ENCODE data around the gene ADAMTS4.
A peak's percentile ranks its signal among the peaks of the same experiment; 100 is the strongest.

ADAMTS4 gene

DNA sequence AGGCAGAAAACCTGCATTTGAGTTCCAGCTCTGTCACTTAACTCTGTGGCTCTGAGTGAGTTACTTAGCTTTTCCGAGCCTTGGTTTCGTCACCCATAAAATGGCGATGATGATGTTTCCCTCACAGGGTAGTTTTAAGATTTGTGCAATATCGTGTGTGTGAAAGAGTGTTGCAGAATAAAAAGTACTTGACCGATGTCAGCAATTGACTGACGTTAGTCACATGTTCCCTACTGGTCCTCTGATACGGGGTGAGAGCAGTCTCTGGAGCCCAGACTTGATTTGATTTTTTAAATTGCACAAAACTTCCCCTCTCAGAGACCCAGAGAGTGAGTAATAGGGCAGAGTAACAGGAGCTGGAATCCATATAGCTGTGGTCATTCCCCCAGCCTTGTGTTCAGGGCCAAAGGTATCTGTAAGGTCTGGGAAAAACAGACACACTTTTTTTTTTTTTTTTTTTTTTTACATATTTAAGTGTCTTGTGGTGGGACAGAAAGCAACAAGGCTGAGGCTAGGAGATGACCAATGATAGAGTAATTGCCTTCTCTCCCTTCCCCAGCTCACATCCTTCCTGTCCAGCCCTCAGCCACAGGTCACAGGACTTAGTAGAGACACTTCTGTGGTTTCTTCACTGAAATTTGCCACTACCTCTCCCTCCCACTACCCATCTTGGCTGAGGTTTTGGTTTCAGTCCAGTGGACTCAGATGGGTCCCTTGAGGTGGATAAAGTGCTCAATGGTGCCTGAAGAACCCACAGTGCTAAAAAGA lies 18.3 kb upstream of the ADAMTS4 start:
- H3K4me3 Mint-ChIP-seq = peak overlapping the region; percentile 21

DNA sequence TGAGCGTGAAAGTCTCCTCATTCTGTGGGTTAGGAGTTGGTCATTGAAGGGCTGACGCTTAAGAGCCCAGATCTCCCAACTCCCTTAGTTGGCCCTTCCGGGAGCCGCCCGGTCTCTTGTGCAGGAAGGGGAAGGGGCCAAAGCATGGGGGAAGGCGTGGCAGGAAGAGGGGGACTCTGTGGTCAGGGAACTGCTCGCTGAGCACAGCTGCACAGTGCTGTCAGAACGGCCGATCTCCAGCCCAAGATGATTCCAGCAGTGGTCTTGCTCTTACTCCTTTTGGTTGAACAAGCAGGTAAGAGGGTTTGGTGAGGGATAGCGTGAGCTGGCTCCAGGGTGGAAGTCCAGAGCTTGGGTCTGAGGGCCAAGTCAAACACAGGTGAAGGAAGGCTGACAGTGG lies 16.2 kb upstream of the ADAMTS4 start, which contains the start of gene FCER1G:
Gene FCER1G, plus strand, starts transcription at position 220 of the 400 bp plus-strand sequence. Its CDS starts 27 bp downstream, at position 247.
- ATAC-seq (replicated peaks; ENCODE audit: extremely low read depth, poor library complexity, severe bottlenecking) (no peak), DNase-seq (ENCODE audit: low spot score in 2 of 2) (no peak)
- H3K36me3 Mint-ChIP-seq (ENCODE audit: insufficient read depth) = peaks cover 48% of the 10 kb centered on the region
- H3K4me3 Mint-ChIP-seq = peak within 1 kb of the TSS; percentile 26
- peaks cover 25% of the 10 kb centered on the region for H3K4me1 Mint-ChIP-seq
- no peaks in the 10 kb centered on the region for H3K27me3 Mint-ChIP-seq
- peak within 1 kb of the TSS; percentile 3 for H3K27ac Mint-ChIP-seq (ENCODE audit: low read depth)
- H3K9me3 Mint-ChIP-seq = no peaks in the 10 kb centered on the region

More for the DNA sequence above, 18.3 kb upstream of the ADAMTS4 start:
- H3K27me3 Mint-ChIP-seq = no peaks in the 10 kb centered on the region
- H3K9me3 Mint-ChIP-seq = no peaks in the 10 kb centered on the region
- H3K4me1 Mint-ChIP-seq = peaks cover 24% of the 10 kb centered on the region
- no peak for ATAC-seq (replicated peaks; ENCODE audit: extremely low read depth, poor library complexity, severe bottlenecking)
- no peak for DNase-seq (ENCODE audit: low spot score in 2 of 2)
- peaks cover 30% of the 10 kb centered on the region for H3K36me3 Mint-ChIP-seq (ENCODE audit: insufficient read depth)
- H3K27ac Mint-ChIP-seq (ENCODE audit: low read depth) = peak overlapping the region; percentile 3

GRCh38 chr1:161214369-161214768 lies 15.5 kb upstream of the ADAMTS4 start:
- no peak for ATAC-seq (replicated peaks; ENCODE audit: extremely low read depth, poor library complexity, severe bottlenecking)
- Mint-ChIP-seq H3K27ac (ENCODE audit: low read depth) (no peak overlapping the region), H3K4me1 (peaks cover 32% of the 10 kb centered on the region)

GRCh38 chr1:161209790-161210409 lies 11.0 kb upstream of the ADAMTS4 start:
- Mint-ChIP-seq H3K9me3 (no peaks in the 10 kb centered on the region), H3K36me3 (ENCODE audit: insufficient read depth) (peaks cover 76% of the 10 kb centered on the region), H3K4me1 (peaks cover 27% of the 10 kb centered on the region), H3K4me3 (no peak overlapping the region), H3K27ac (ENCODE audit: low read depth) (peak overlapping the region; percentile 30), H3K27me3 (no peaks in the 10 kb centered on the region)
- ATAC-seq (replicated peaks; ENCODE audit: extremely low read depth, poor library complexity, severe bottlenecking) (peak; percentile 68), DNase-seq (ENCODE audit: low spot score in 2 of 2) (peak; percentile 46 to 55)

More at GRCh38 chr1:161214369-161214768, 15.5 kb upstream of the ADAMTS4 start:
- H3K9me3 Mint-ChIP-seq = no peaks in the 10 kb centered on the region
- peaks cover 55% of the 10 kb centered on the region for H3K36me3 Mint-ChIP-seq (ENCODE audit: insufficient read depth)
- no peaks in the 10 kb centered on the region for H3K27me3 Mint-ChIP-seq
- no peak for DNase-seq (ENCODE audit: low spot score in 2 of 2)
- no peak overlapping the region for H3K4me3 Mint-ChIP-seq

- peaks cover 62% of the 10 kb centered on the region for H3K36me3 Mint-ChIP-seq (ENCODE audit: insufficient read depth)
- no peaks in the 10 kb centered on the region for H3K27me3 Mint-ChIP-seq
- H3K4me1 Mint-ChIP-seq = peaks cover 44% of the 10 kb centered on the region
Measured at GRCh38 chr1:161207173-161207572, 8.3 kb upstream of the ADAMTS4 start.

DNA sequence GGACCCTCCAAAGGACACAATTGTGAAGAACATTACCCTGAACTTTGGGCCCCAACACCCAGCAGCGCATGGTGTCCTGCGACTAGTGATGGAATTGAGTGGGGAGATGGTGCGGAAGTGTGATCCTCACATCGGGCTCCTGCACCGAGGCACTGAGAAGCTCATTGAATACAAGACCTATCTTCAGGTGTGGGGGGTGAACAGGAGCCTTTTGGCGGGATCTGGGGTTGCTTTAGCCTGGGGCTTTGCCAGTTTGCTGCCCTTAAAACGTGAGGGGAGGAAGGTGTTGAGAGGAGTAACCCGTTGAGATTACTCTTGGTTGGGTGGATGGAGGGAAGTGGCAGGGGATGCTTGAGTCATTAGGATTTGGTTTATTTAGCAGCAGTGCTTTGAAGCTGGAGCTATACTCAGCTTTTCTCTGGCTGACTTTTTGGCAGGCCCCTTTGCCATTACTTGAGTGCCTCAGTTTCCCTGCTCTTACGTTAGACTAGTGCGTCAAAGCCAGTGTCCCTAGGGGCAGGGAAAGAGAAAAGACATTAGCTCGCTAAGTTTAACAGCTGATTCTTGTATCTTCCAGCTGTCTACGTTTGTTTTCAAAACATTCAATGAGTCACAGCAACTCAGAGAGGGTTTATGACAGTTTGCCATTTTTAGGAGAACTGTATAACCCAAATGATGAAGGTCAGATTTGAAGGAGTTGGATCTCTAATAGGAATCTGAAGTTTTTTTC lies 7.7 kb upstream of the ADAMTS4 start:
- Mint-ChIP-seq H3K4me1 (peaks cover 50% of the 10 kb centered on the region), H3K27ac (ENCODE audit: low read depth) (no peak overlapping the region), H3K36me3 (ENCODE audit: insufficient read depth) (peaks cover 60% of the 10 kb centered on the region), H3K9me3 (no peaks in the 10 kb centered on the region), H3K27me3 (no peaks in the 10 kb centered on the region), H3K4me3 (no peak overlapping the region)
- ATAC-seq (replicated peaks; ENCODE audit: extremely low read depth, poor library complexity, severe bottlenecking) = no peak
- no peak for DNase-seq (ENCODE audit: low spot score in 2 of 2)

More at GRCh38 chr1:161207173-161207572, 8.3 kb upstream of the ADAMTS4 start:
- ATAC-seq (replicated peaks; ENCODE audit: extremely low read depth, poor library complexity, severe bottlenecking) (no peak), DNase-seq (ENCODE audit: low spot score in 2 of 2) (no peak)
- Mint-ChIP-seq H3K9me3 (no peaks in the 10 kb centered on the region), H3K4me3 (no peak overlapping the region), H3K27ac (ENCODE audit: low read depth) (no peak overlapping the region)

GRCh38 chr1:161201836-161202712 lies 3.2 kb upstream of the ADAMTS4 start, which contains the start of gene NDUFS2:
Gene NDUFS2 (plus strand): TSS chr1:161202367. CDS start chr1:161202386, 19 bp downstream.
- no peaks in the 10 kb centered on the region for H3K9me3 Mint-ChIP-seq
- peaks cover 23% of the 10 kb centered on the region for H3K36me3 Mint-ChIP-seq (ENCODE audit: insufficient read depth)
- peak within 1 kb of the TSS; percentile 91 for H3K4me3 Mint-ChIP-seq

GRCh38 chr1:161200992-161201835 lies 2.4 kb upstream of the ADAMTS4 start:
- Mint-ChIP-seq H3K27ac (ENCODE audit: low read depth) (peak overlapping the region; percentile 96), H3K9me3 (no peaks in the 10 kb centered on the region), H3K4me1 (peaks cover 60% of the 10 kb centered on the region), H3K27me3 (no peaks in the 10 kb centered on the region), H3K4me3 (peak overlapping the region; percentile 91), H3K36me3 (ENCODE audit: insufficient read depth) (peaks cover 17% of the 10 kb centered on the region)
- DNase-seq (ENCODE audit: low spot score in 2 of 2) (no peak), ATAC-seq (replicated peaks; ENCODE audit: extremely low read depth, poor library complexity, severe bottlenecking) (no peak)

More at GRCh38 chr1:161201836-161202712, 3.2 kb upstream of the ADAMTS4 start, which contains the start of gene NDUFS2:
- DNase-seq (ENCODE audit: low spot score in 2 of 2) (peak; percentile 81 to 91), ATAC-seq (replicated peaks; ENCODE audit: extremely low read depth, poor library complexity, severe bottlenecking) (peak; percentile 100)
- Mint-ChIP-seq H3K27ac (ENCODE audit: low read depth) (peak within 1 kb of the TSS; percentile 96), H3K27me3 (no peaks in the 10 kb centered on the region), H3K4me1 (peaks cover 62% of the 10 kb centered on the region)

GRCh38 chr1:161200421-161200991 lies 1.7 kb upstream of the ADAMTS4 start:
- H3K4me3 Mint-ChIP-seq = peak overlapping the region; percentile 91

DNA sequence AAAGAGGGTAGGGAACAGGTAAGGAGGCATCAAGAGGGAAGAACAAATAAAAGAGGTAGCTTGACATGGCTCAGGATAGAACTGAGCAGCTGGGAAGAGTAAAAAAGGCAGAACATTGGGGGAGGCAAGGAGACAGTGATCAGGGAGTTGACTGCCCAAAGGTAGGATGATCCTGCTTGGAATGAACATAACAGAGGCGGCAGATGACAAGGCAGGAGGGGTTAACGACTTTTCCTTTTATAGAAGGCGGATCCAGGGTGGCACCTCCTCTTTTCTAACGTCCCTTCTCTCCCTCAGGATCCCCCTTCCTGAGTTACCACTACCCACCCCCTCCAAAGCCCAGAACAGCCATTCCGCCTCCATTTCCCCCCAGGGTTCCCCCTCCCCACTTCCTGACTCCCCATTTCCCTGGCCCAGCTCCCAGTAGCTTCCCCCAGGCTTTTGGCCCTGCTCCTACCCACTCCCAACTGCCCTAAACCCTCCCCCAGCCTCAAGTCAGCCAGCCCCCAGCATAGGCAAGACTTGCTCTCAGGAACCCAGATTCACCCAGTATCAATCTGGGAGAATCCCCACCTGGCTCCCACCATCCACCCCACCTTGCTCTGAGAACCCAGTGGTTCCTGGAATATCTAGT lies 769 bp upstream of the ADAMTS4 start:
- Mint-ChIP-seq H3K27me3 (no peaks in the 10 kb centered on the region), H3K9me3 (no peaks in the 10 kb centered on the region), H3K36me3 (ENCODE audit: insufficient read depth) (peaks cover 17% of the 10 kb centered on the region), H3K4me3 (no peak overlapping the region), H3K4me1 (peaks cover 63% of the 10 kb centered on the region), H3K27ac (ENCODE audit: low read depth) (peak overlapping the region; percentile 73)
- ATAC-seq (replicated peaks; ENCODE audit: extremely low read depth, poor library complexity, severe bottlenecking) (no peak), DNase-seq (ENCODE audit: low spot score in 2 of 2) (no peak)

More at GRCh38 chr1:161200421-161200991, 1.7 kb upstream of the ADAMTS4 start:
- H3K9me3 Mint-ChIP-seq = no peaks in the 10 kb centered on the region
- no peak for ATAC-seq (replicated peaks; ENCODE audit: extremely low read depth, poor library complexity, severe bottlenecking)
- no peaks in the 10 kb centered on the region for H3K27me3 Mint-ChIP-seq
- peaks cover 17% of the 10 kb centered on the region for H3K36me3 Mint-ChIP-seq (ENCODE audit: insufficient read depth)
- peaks cover 60% of the 10 kb centered on the region for H3K4me1 Mint-ChIP-seq
- DNase-seq (ENCODE audit: low spot score in 2 of 2) = no peak
- peak overlapping the region; percentile 96 for H3K27ac Mint-ChIP-seq (ENCODE audit: low read depth)

Data from central memory CD8-positive, alpha-beta T cell (primary cell).